A673 (cell line): Measurements from ENCODE around the gene ADK.

Experiments used
- EZH2 ChIP-seq: fragments of 200-600 bp; sonication (generic); IDR thresholded peaks from 2 replicates; pipeline ENCODE4 v1.6.1; 2017; ENCODE audit warnings: borderline replicate concordance, low read depth, mild to moderate bottlenecking, mixed read lengths, antibody characterized with exemption, low read length; ENCODE audit not compliant: poor library complexity, severe bottlenecking
- TF ChIP-seq, protein P1 (sequence below): fragments of 300-800, 200-600 bp; sonication (generic); conservative IDR thresholded peaks from 2 replicates; pipeline ENCODE4 v1.5.1; 2017; ENCODE audit warnings: low read depth, mild to moderate bottlenecking, antibody characterized with exemption, low read length, moderate library complexity, mixed read lengths

DNA sequence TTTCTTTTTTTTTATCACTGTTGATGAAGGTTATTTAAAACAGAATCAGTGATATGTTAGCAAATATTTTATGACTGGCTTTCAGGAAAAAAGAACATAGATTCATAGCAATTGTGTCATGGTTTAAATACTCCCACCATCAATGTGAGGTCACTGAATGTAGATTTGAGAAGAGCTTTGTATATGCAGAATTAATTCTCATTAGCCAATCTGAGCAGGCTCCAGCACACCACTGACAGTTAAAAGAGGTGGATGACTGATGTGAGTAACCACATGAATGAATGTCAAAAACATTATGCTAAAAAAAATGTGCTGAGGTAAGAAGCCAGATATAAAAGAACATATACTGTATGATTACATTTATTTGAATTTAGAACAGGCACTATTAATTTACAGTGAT is 500.5 kb downstream of the ADK start:
- TF ChIP-seq, protein P1, sequence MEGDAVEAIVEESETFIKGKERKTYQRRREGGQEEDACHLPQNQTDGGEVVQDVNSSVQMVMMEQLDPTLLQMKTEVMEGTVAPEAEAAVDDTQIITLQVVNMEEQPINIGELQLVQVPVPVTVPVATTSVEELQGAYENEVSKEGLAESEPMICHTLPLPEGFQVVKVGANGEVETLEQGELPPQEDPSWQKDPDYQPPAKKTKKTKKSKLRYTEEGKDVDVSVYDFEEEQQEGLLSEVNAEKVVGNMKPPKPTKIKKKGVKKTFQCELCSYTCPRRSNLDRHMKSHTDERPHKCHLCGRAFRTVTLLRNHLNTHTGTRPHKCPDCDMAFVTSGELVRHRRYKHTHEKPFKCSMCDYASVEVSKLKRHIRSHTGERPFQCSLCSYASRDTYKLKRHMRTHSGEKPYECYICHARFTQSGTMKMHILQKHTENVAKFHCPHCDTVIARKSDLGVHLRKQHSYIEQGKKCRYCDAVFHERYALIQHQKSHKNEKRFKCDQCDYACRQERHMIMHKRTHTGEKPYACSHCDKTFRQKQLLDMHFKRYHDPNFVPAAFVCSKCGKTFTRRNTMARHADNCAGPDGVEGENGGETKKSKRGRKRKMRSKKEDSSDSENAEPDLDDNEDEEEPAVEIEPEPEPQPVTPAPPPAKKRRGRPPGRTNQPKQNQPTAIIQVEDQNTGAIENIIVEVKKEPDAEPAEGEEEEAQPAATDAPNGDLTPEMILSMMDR, result no peak
- TF ChIP-seq EZH2, result no peak
